Naive thymus-derived CD8-positive, alpha-beta T cell (primary cell): Measurements from ENCODE around the gene SPNS3. TPM values are rescaled to one million over a fixed set of nuclear protein-coding genes. Genes with fewer than 3 reads are reported as not detected.

Source experiments
- ATAC-seq, 2 donors: fragments of 150-1000 bp; cut with Tn5 transposase in 1 of 2; sonication (Bioruptor Pico), chemical (Tn5 transposase) in 1 of 2; 1 replicate in 1 of 2; 2 replicates in 1 of 2; pipeline ENCODE4 v1.10.0; 2021; ENCODE audit warnings: mild to moderate bottlenecking in 2 of 2, moderate library complexity in 2 of 2
- POLR2A ChIA-PET: fragments of 350-600 bp; sonication (Branson Sonifier 250); formaldehyde crosslinking; loops from one replicate; lab custom pipeline; 2021; ENCODE audit warnings: antibody characterized with exemption; lab: Charles Lee
- DNase-seq, 10 donors: peaks; one replicate each; pipeline versions ENCODE4 v3.0.0 to v3.0.0-alpha.2; 2020 to 2022
- H3K27ac Mint-ChIP-seq, 10 donors: one replicate each; pipeline ENCODE4 v1.8.0; 2020 to 2022; ENCODE audit warnings: mild to moderate bottlenecking in 10 of 10, mixed read lengths in 10 of 10, moderate library complexity in 4 of 10, inconsistent platforms in 1 of 10
- H3K27me3 Mint-ChIP-seq, 5 donors: one replicate each; pipeline ENCODE4 v1.8.0; 2021 to 2022; ENCODE audit warnings: mixed read lengths in 5 of 5
- H3K36me3 Mint-ChIP-seq, 3 donors: one replicate each; pipeline ENCODE4 v1.8.0; 2020 to 2022; ENCODE audit warnings: mixed read lengths in 3 of 3, mild to moderate bottlenecking in 2 of 3, inconsistent platforms in 1 of 3
- H3K4me1 Mint-ChIP-seq, 4 donors: one replicate each; pipeline ENCODE4 v1.8.0; 2021 to 2022; ENCODE audit warnings: mixed read lengths in 4 of 4
- H3K4me3 Mint-ChIP-seq, 10 donors: one replicate each; pipeline ENCODE4 v1.8.0; 2020 to 2022; ENCODE audit warnings: mild to moderate bottlenecking in 10 of 10, mixed read lengths in 10 of 10, moderate library complexity in 6 of 10, inconsistent platforms in 1 of 10
- H3K9me3 Mint-ChIP-seq, 9 donors: one replicate each; pipeline ENCODE4 v1.8.0; 2020 to 2022; ENCODE audit warnings: mixed read lengths in 9 of 9, mild to moderate bottlenecking in 3 of 9, inconsistent platforms in 1 of 9, moderate library complexity in 1 of 9
- polyA plus RNA-seq, 3 donors: library from polyadenylated mRNA; unstranded; fragments of 300-500 nt; fragmentation: Illumina TruSeq; gene quantifications; one replicate each; pipeline ENCODE4 v1.2.3, GENCODE V29; 2021
- total RNA-seq, 8 experiments: library from RNA in 2 of 8; stranded (reverse) in 2 of 8; gene quantifications; one replicate each; pipeline ENCODE4 v1.2.3 and lab custom pipeline; 2021 to 2026

SPNS3 gene
- total and polyA plus RNA-seq, 5 experiments from 2014 or later, result 4.3 to 18.9 (median 11.6) TPM

DNA sequence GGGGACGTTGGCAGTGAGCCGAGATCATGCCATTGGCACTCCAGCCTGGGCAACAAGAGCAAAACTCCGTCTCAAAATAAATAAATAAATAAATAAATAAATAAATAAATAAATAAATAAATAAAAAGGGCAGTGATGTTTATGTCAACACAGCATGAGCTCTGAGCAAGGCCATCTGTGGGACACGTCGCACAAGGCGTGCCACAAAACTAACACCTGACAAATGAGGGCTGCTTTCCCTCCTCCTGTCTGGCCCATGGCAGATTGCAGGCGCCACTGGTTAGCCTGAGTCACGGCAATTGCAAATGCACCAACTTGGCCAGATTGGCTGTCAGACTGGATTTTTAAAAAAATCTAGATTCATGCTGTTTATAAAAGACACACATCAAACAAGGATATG, 25.9 kb upstream of the SPNS3 start:
- Mint-ChIP-seq H3K36me3 (no peaks in the 10 kb centered on the region), H3K9me3 (no peaks in the 10 kb centered on the region), H3K27ac (peak overlapping the region in 1 of 10 donors; percentile 40), H3K4me3 (no peak overlapping the region), H3K27me3 (peaks cover 0 to 3% (median 0%) of the 10 kb centered on the region in 5 donors), H3K4me1 (peaks cover 0 to 2% (median 1%) of the 10 kb centered on the region in 4 donors)
- POLR2A ChIA-PET, result no interaction called here
- DNase-seq (no peak), ATAC-seq (no peak)

DNA sequence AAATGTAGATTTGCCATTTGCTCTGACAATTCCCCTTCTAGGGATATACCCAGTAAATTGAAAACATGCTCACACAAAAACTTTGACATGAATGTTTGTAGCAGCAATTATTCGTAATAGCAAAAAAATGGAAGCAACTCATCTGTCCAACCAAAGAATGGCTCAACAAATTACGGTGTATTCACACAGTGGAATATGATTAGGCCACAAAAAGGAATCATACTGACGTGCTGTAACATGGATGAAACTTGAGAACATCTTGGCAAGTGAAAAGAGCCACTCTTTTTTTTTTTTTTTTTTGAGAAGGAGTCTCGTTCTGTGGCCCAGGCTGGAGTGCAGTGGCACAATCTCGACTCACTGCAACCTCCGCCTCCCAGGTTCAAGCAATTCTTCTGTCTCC, 24.1 kb upstream of the SPNS3 start:
- POLR2A ChIA-PET, result interaction anchor here (0.7 kb wide), 1 partner anchor 76 kb away, joined by 7 read pairs; no protein-coding TSS in a partner anchor
- Mint-ChIP-seq H3K27ac (no peak overlapping the region), H3K9me3 (no peaks in the 10 kb centered on the region), H3K36me3 (no peaks in the 10 kb centered on the region), H3K27me3 (peaks cover 0 to 3% (median 0%) of the 10 kb centered on the region in 5 donors), H3K4me1 (peaks cover 3 to 6% (median 5%) of the 10 kb centered on the region in 4 donors), H3K4me3 (no peak overlapping the region)
- DNase-seq (no peak), ATAC-seq (no peak)

DNA sequence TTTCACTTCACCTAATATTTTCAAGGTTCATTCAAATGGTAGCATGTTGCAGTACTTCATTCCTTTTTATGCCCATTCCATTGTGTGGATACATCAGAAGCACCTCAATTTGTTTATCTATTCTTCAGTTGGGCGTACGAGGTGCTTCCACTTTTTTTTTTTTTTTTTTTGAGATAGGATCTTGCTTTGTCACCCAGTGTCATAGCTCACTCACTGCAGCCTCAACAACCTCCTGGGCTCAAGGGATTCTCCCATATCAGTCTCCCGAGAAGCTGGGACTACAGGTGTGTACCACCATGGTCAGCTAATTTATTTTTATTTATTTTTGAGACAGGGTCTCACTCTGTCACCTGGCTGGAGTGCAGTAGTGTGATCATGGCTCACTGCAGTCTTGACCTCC, 22.5 kb upstream of the SPNS3 start:
- Mint-ChIP-seq H3K27ac (no peak overlapping the region), H3K36me3 (no peaks in the 10 kb centered on the region), H3K4me3 (no peak overlapping the region), H3K4me1 (peaks cover 3 to 6% (median 5%) of the 10 kb centered on the region in 4 donors), H3K27me3 (no peaks in the 10 kb centered on the region), H3K9me3 (no peaks in the 10 kb centered on the region)
- DNase-seq (no peak), ATAC-seq (no peak)
- POLR2A ChIA-PET, result interaction anchor here (0.7 to 0.9 kb wide), 3 partner anchors 123 to 1179 kb away, joined by 3 to 7 read pairs (median 4); no protein-coding TSS in a partner anchor

DNA sequence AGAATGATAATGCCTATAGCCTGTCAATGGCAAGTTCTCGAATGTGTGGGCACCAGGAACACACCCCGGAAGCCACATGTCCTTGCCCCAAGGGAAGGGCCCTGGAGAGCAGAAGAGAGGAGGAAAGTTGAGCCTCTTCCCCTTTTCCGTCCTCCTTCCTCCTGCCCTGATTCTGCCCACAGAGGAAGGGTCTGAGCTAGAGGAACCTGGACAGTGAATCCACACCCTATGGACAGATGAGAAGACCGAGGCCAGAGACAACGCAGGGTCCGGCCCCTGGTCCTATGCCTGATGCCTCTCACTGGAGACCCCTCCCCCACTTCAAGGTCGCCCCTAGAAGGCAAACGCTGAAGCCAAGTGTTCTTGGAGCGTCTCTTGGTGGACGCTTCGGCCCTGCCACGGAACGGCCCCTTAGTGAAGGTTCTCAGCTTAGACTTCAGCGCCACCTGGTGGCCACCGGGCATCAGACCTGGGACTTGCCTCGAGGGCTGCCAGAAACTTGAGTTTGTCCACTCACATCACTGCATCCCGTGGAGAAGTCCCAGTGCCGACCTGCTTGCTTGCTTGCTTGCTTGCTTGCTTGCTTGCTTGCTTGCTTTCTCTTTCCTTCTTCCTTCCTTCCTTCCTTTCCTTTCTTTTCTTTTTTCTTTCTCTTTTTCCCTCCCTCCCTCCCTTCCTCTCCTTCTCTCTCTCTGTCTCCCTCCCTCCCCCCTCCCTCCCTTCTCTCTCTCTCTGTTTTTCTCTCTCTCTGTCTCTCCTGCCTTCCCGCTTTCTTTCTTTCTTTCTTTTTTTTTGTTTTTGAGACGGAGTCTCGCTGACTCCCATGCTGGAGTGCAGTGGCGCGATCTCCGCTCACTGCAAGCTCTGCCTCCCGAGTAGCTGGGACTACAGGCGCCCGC, 20.6 kb upstream of the SPNS3 start:
- no peaks in the 10 kb centered on the region for H3K36me3 Mint-ChIP-seq
- peak; percentile 97 to 99 for ATAC-seq
- H3K4me3 Mint-ChIP-seq, result peak overlapping the region in 9 of 10 donors; percentile 26 to 67 (median 42)
- peaks cover 3 to 6% (median 5%) of the 10 kb centered on the region in 4 donors for H3K4me1 Mint-ChIP-seq
- POLR2A ChIA-PET, result interaction anchor here (1.0 kb wide), 1 partner anchor 213 kb away, joined by 3 read pairs; no protein-coding TSS in a partner anchor
- no peaks in the 10 kb centered on the region for H3K27me3 Mint-ChIP-seq
- peak overlapping the region in 5 of 10 donors; percentile 31 to 65 (median 47) for H3K27ac Mint-ChIP-seq
- peak; percentile 72 to 94 (median 86) for DNase-seq
- no peaks in the 10 kb centered on the region for H3K9me3 Mint-ChIP-seq

DNA sequence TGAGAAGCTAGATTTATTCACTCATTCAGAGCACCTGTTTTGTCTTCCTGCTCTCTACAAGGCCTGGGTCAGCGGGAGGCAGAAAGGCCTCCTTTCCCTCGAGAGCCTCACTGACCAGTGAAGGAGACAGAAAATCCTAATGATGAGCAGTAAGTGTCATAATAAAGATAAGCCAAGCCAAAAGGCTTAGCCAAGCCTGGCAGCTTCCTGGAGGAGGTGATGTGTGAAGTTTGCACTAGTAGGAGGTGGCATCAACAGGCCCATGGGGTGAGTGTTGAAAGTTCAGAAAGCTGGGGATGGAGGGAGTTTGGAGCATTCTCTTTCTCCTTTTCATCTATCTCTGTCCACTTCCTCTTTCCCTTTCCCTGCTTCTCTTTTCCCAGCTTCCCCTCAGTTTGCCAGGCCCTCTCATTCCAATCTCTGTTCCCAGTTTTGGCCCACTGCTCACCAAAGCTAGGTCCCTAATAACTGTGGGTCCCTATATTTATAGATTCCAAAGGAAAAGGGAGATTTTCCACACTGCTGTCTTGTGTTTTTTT, 16.5 kb upstream of the SPNS3 start:
- H3K9me3 Mint-ChIP-seq, result no peaks in the 10 kb centered on the region

DNA sequence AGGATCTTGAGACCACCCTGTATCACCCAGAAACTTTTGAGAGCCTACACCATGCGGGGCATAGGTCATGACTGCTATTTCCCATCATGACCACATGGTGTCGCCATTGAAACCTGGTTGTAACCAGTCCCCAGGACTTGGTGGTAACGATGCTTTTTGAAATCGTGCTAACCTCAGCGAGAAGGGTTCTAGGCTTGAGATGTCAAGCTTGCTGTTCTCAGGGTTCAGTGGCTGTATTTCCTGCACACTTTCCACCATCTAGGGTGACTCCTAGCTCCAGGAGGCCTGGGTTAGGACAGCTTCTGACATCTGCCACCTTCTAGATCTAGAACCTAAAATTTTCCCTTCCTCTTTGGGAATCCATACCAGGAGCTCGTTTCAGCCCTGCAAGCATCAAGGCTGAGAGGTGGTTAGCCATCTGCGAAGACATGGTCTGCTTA, 13.0 kb upstream of the SPNS3 start:
- peak; percentile 19 to 83 (median 62) for DNase-seq
- POLR2A ChIA-PET, result interaction anchor here (0.6 to 0.7 kb wide), 5 partner anchors 16 to 268 kb away, joined by 3 to 6 read pairs (median 4); no protein-coding TSS in a partner anchor
- Mint-ChIP-seq H3K27ac (peak overlapping the region in 1 of 10 donors; percentile 10), H3K4me1 (peaks cover 0 to 4% (median 2%) of the 10 kb centered on the region in 4 donors), H3K4me3 (no peak overlapping the region), H3K9me3 (no peaks in the 10 kb centered on the region), H3K36me3 (no peaks in the 10 kb centered on the region), H3K27me3 (no peaks in the 10 kb centered on the region)
- peak; percentile 93 to 96 for ATAC-seq

More for the DNA sequence above, 16.5 kb upstream of the SPNS3 start:
- peaks cover 3 to 10% (median 8%) of the 10 kb centered on the region in 4 donors for H3K4me1 Mint-ChIP-seq
- H3K36me3 Mint-ChIP-seq, result no peaks in the 10 kb centered on the region
- ATAC-seq (no peak), DNase-seq (no peak)
- peak overlapping the region in 1 of 10 donors; percentile 52 for H3K27ac Mint-ChIP-seq
- H3K4me3 Mint-ChIP-seq, result no peak overlapping the region
- POLR2A ChIA-PET, result no interaction called here
- no peaks in the 10 kb centered on the region for H3K27me3 Mint-ChIP-seq

DNA sequence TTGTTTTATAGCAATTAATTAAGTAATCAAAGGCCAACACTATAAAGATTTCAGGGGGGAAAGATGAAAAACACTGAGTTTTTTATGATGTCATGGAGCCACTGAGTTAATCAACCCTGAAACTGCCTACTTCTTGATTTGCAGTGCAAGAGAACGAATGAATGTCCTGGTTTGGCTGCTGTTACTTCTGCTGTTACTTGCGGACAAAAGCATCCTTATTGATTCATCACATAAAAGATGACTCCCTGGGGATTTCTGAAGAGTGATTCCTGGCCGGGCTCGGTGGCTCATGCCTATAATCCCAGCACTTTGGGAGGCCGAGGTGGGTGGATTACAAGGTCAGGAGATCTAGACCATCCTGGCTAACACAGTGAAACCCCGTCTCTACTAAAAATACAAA, 10.9 kb upstream of the SPNS3 start:
- no peaks in the 10 kb centered on the region for H3K27me3 Mint-ChIP-seq
- no peaks in the 10 kb centered on the region for H3K9me3 Mint-ChIP-seq
- peaks cover 0 to 7% (median 2%) of the 10 kb centered on the region in 4 donors for H3K4me1 Mint-ChIP-seq
- peak overlapping the region in 1 of 10 donors; percentile 17 for H3K27ac Mint-ChIP-seq
- ATAC-seq, result no peak
- no peaks in the 10 kb centered on the region for H3K36me3 Mint-ChIP-seq
- POLR2A ChIA-PET, result interaction anchor here (0.6 to 1.3 kb wide), 3 partner anchors 14 to 115 kb away, joined by 3 to 4 read pairs (median 3); no protein-coding TSS in a partner anchor
- no peak overlapping the region for H3K4me3 Mint-ChIP-seq
- DNase-seq, result no peak

DNA sequence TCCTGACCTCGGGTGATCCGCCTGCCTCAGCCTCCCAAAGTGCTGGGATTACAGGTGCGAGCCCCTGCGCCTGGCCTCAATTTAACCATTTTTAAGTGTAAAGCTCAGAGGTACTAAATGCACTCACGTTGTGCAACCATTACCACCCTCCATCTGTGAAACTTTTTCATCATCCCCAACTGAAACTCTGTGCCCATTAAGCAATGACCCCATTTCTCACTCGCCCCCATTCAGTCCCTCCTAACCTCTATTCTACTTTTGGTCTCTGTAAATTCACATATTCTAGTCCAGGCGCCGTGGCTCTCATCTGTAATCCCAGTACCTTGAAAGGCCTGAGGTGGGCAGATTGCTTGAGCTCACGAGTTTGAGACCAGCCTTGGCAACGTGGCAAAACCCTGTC, 8.3 kb upstream of the SPNS3 start:
- no peak for ATAC-seq
- POLR2A ChIA-PET, result no interaction called here
- Mint-ChIP-seq H3K4me1 (peaks cover 0 to 7% (median 2%) of the 10 kb centered on the region in 4 donors), H3K9me3 (no peaks in the 10 kb centered on the region), H3K4me3 (no peak overlapping the region), H3K36me3 (no peaks in the 10 kb centered on the region), H3K27me3 (no peaks in the 10 kb centered on the region), H3K27ac (no peak overlapping the region)
- no peak for DNase-seq

DNA sequence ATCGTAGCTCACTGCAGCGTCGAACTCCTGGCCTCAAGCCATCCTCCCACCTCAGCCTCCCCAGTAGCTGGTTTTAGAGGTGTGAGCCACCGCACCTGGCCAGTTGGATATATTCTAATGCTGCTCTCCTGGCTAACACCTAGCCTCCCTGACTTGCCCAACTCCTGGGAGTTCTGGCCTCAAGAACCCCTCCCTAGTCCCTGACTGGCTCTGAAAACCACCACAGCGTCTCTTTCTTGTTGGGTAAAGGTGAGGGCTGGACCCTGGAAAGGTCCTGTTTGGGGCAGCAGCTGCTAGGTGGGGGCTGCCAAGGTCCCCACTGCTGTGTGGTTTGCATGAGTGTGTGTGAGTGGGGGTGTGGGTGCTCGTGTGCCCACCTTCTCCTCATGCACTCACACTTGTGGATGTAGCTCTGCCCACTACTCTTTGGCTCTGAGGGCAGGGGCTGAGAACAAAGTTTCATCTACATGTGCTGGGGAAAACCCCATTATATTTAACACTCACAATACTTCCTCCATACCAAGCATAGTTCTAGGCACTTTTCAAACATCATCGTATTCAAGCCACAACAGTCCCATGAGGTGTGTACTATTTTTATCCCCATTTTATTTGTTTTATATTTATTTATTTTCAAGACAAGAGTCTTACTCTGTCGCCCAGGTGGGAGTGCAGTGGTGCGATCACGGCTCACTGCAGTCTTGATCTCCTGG, 7.1 kb upstream of the SPNS3 start:
- POLR2A ChIA-PET, result no interaction called here

DNA sequence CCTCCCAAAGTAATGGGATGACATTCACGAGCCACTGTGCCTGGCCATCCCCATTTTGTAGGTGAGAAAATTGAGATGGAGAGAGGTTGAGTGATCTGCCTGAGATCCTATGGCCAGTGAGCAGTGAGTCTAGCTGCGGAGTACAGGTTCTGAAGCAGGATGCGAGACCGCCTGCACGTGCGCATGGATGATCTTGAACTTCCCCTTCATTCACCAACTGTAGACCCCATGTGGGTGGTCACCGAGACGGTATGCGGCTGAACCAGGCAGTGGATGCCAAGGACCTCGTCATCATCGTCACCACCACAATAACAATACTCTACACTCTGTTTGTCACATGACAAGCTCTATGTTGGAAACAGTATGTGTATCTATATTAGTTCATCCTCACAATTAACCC, 6.2 kb upstream of the SPNS3 start:
- H3K36me3 Mint-ChIP-seq, result no peaks in the 10 kb centered on the region
- POLR2A ChIA-PET, result no interaction called here
- no peaks in the 10 kb centered on the region for H3K9me3 Mint-ChIP-seq
- peaks cover 0 to 3% (median 0%) of the 10 kb centered on the region in 4 donors for H3K4me1 Mint-ChIP-seq
- no peak overlapping the region for H3K4me3 Mint-ChIP-seq
- DNase-seq (no peak), ATAC-seq (no peak)
- no peaks in the 10 kb centered on the region for H3K27me3 Mint-ChIP-seq
- no peak overlapping the region for H3K27ac Mint-ChIP-seq

More for the DNA sequence above, 7.1 kb upstream of the SPNS3 start:
- H3K36me3 Mint-ChIP-seq, result no peaks in the 10 kb centered on the region
- no peak overlapping the region for H3K4me3 Mint-ChIP-seq
- H3K4me1 Mint-ChIP-seq, result peaks cover 0 to 3% (median 0%) of the 10 kb centered on the region in 4 donors
- ATAC-seq, result no peak
- H3K9me3 Mint-ChIP-seq, result no peaks in the 10 kb centered on the region
- H3K27ac Mint-ChIP-seq, result no peak overlapping the region
- no peaks in the 10 kb centered on the region for H3K27me3 Mint-ChIP-seq
- no peak for DNase-seq

DNA sequence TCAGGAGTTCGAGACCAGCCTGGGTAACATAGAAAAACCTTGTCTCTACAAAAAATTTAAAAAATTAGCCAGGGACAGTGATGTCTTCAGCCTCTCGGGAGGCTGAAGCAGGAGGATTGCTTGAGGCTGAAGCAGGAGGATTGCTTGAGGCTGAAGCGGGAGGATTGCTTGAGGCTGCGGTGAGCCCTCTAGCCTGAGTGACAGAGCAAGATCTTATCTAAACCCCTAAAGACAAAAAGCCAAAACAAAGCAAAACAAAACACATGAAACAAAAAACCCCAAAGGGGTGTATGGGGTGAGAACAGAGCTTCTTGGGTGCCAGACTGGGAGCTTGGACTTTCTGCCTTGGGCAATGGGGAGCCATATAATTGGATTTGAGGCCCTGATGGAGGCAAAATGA, 2.6 kb downstream of the SPNS3 start:
- Mint-ChIP-seq H3K27me3 (no peaks in the 10 kb centered on the region), H3K27ac (peak overlapping the region in 8 of 10 donors; percentile 32 to 89 (median 54)), H3K9me3 (no peaks in the 10 kb centered on the region), H3K4me1 (peaks cover 25 to 45% (median 40%) of the 10 kb centered on the region in 4 donors), H3K4me3 (peak overlapping the region in 7 of 10 donors; percentile 0 to 46 (median 31)), H3K36me3 (no peaks in the 10 kb centered on the region)
- POLR2A ChIA-PET, result interaction anchor here (0.7 to 1.4 kb wide), 5 partner anchors 14 to 119 kb away, joined by 3 to 4 read pairs (median 4); partner anchors contain the start of gene MYBBP1A
- peak in 3 of 10 donors; percentile 8 to 33 (median 23) for DNase-seq
- peak in 1 of 2 donors; percentile 64 for ATAC-seq

DNA sequence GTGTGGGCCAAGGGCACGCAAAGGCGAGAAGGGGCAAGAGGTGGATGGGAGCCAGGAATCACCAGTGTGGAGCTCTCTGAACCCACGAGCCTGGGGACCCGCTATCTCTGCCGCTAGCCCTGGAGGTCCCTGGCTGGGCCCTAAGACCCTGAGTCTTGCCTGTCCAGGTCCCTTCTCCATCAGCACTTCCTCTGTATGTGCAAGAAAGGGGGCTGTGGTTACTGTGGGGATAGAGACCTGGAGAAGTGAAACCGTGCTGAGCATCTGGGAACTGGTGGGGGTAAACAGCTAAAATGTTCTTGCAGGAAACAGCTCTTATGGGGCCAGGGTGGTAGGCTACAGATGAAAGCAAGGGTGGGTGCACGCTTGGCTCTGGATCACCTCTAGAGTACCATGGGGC, 3.1 kb downstream of the SPNS3 start:
- H3K27ac Mint-ChIP-seq, result peak overlapping the region in 9 of 10 donors; percentile 24 to 89 (median 56)
- POLR2A ChIA-PET, result interaction anchor here (0.7 to 1.4 kb wide), 4 partner anchors 13 to 118 kb away, joined by 3 to 4 read pairs (median 4); partner anchors contain the start of gene MYBBP1A
- H3K9me3 Mint-ChIP-seq, result no peaks in the 10 kb centered on the region
- H3K27me3 Mint-ChIP-seq, result no peaks in the 10 kb centered on the region
- no peaks in the 10 kb centered on the region for H3K36me3 Mint-ChIP-seq
- H3K4me3 Mint-ChIP-seq, result peak overlapping the region in 6 of 10 donors; percentile 0 to 58 (median 26)
- DNase-seq (no peak), ATAC-seq (peak in 1 of 2 donors; percentile 29)
- H3K4me1 Mint-ChIP-seq, result peaks cover 25 to 46% (median 40%) of the 10 kb centered on the region in 4 donors
